K562 (cell line): Measurements from ENCODE around the gene TTC9C. TPM values are rescaled to one million over a fixed set of nuclear protein-coding genes. Genes with fewer than 3 reads are reported as not detected.

Experiments
- CHD2 ChIP-seq: IDR thresholded peaks from 2 replicates; pipeline ENCODE4 v1.6.1; 2011; ENCODE audit warnings: low read depth, low read length
- ELF1 ChIP-seq: fragments of 200-800 bp; sonication (Bioruptor generic); IDR thresholded peaks from 2 replicates; pipeline ENCODE4 v1.6.1; 2016; ENCODE audit warnings: missing genetic modification characterization, missing compliant biosample characterization
- ESRRA ChIP-seq: fragments of 450-650 bp; IDR thresholded peaks from 2 replicates; pipeline ENCODE4 v1.6.1; 2014; ENCODE audit warnings: low read depth, mild to moderate bottlenecking, moderate library complexity, borderline replicate concordance
- TFAM ChIP-seq: fragments of 250-450 bp; sonication (Bioruptor Pico); conservative IDR thresholded peaks from 2 replicates; pipeline ENCODE4 v1.5.0; 2021; ENCODE audit warnings: mild to moderate bottlenecking, moderate library complexity
- ZNF785 ChIP-seq: fragments of 250-450 bp; sonication (Bioruptor Pico); IDR thresholded peaks from 2 replicates; pipeline ENCODE4 v1.4.0; 2020; ENCODE audit warnings: mild to moderate bottlenecking
- polyA plus RNA-seq, 8 experiments: library from polyadenylated mRNA; depleted of rRNA in 4 of 8; stranded (reverse) in 5 of 8; unstranded in 3 of 8; fragments of >200 nt; fragmentation: Nextera tagmentation in 2 of 8; fragmentation: Illumina TruSeq in 1 of 8; extraction: Ambion mirVana in 2 of 8; extraction: Trizol in 1 of 8; gene quantifications; 2 replicates each; pipeline versions ENCODE4 v1.2.1 to v1.2.3, GENCODE V29; 2011 to 2014; ENCODE audit warnings: inconsistent platforms in 1 of 8, missing spikeins in 1 of 8
- total RNA-seq, 7 experiments: library from RNA; depleted of rRNA in 6 of 7; stranded (reverse); fragments of >200 nt in 6 of 7; fragmentation: Illumina TruSeq in 2 of 7; extraction: Trizol in 2 of 7; gene quantifications; 2 replicates each; pipeline versions ENCODE4 v1.2.1 to v1.2.3, GENCODE V29; 2011 to 2021; ENCODE audit warnings: low replicate concordance in 1 of 7
- TF ChIP-seq, protein P1 (sequence below), 2 experiments: fragments of 450-650 bp; IDR thresholded peaks; 2 replicates each; pipeline ENCODE4 v1.6.1; 2016; ENCODE audit warnings: mild to moderate bottlenecking in 2 of 2, borderline replicate concordance in 1 of 2, low read depth in 1 of 2, moderate library complexity in 1 of 2
- TF ChIP-seq, protein P2 (sequence below): fragments of 450-650 bp; conservative IDR thresholded peaks from 2 replicates; pipeline ENCODE4 v1.6.1; 2016; ENCODE audit warnings: missing genetic modification characterization, low read depth, mild to moderate bottlenecking, control low read depth, missing compliant biosample characterization
- TF ChIP-seq, protein P3 (sequence below): sonication (generic); formaldehyde crosslinking; IDR thresholded peaks from 2 replicates; pipeline ENCODE4 v1.8.0; 2022; ENCODE audit warnings: mild to moderate bottlenecking, missing genetic modification reagents
- TF ChIP-seq, protein P4 (sequence below), 2 experiments: fragments of 450-650 bp in 1 of 2; sonication (generic) in 1 of 2; formaldehyde crosslinking in 1 of 2; IDR thresholded peaks in 1 of 2; conservative IDR thresholded peaks in 1 of 2; 2 replicates each; pipeline versions ENCODE4 v1.6.1 to v1.8.1; 2016 to 2023; ENCODE audit warnings: mild to moderate bottlenecking in 2 of 2, moderate library complexity in 2 of 2, inconsistent platforms in 1 of 2, missing genetic modification reagents in 1 of 2
- TF ChIP-seq, protein P5 (sequence below): IDR thresholded peaks from 3 replicates; pipeline ENCODE4 v1.6.1; 2011; ENCODE audit warnings: borderline replicate concordance, mild to moderate bottlenecking; ENCODE audit not compliant: insufficient read length, insufficient read depth

TTC9C gene
- total and polyA plus RNA-seq, 9 of the 15 experiments (the other 6 are each of a cell fraction or from before 2014, with no cell fraction given), result 32.8 to 59.0 (median 37.1) TPM

DNA sequence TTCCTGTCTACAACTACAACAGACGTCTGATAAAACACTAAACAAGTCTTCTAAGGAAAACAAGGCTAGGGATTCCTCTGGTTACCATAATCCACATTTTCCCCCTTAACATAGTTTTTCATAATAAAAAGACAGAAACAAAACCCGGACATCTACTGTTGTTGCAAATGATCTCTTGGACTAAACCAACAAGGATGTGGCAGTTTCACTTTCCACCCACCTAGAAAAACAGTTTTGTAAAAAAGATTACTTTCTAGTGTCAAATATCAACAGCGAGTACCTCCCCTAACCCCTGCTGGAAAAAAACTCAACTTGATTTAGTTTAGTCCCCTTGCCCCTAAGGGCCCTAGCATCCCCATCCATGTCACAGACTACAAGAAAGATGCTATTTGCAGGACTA is 15.4 kb upstream of the TTC9C start (continued):
- TF ChIP-seq, protein P1, sequence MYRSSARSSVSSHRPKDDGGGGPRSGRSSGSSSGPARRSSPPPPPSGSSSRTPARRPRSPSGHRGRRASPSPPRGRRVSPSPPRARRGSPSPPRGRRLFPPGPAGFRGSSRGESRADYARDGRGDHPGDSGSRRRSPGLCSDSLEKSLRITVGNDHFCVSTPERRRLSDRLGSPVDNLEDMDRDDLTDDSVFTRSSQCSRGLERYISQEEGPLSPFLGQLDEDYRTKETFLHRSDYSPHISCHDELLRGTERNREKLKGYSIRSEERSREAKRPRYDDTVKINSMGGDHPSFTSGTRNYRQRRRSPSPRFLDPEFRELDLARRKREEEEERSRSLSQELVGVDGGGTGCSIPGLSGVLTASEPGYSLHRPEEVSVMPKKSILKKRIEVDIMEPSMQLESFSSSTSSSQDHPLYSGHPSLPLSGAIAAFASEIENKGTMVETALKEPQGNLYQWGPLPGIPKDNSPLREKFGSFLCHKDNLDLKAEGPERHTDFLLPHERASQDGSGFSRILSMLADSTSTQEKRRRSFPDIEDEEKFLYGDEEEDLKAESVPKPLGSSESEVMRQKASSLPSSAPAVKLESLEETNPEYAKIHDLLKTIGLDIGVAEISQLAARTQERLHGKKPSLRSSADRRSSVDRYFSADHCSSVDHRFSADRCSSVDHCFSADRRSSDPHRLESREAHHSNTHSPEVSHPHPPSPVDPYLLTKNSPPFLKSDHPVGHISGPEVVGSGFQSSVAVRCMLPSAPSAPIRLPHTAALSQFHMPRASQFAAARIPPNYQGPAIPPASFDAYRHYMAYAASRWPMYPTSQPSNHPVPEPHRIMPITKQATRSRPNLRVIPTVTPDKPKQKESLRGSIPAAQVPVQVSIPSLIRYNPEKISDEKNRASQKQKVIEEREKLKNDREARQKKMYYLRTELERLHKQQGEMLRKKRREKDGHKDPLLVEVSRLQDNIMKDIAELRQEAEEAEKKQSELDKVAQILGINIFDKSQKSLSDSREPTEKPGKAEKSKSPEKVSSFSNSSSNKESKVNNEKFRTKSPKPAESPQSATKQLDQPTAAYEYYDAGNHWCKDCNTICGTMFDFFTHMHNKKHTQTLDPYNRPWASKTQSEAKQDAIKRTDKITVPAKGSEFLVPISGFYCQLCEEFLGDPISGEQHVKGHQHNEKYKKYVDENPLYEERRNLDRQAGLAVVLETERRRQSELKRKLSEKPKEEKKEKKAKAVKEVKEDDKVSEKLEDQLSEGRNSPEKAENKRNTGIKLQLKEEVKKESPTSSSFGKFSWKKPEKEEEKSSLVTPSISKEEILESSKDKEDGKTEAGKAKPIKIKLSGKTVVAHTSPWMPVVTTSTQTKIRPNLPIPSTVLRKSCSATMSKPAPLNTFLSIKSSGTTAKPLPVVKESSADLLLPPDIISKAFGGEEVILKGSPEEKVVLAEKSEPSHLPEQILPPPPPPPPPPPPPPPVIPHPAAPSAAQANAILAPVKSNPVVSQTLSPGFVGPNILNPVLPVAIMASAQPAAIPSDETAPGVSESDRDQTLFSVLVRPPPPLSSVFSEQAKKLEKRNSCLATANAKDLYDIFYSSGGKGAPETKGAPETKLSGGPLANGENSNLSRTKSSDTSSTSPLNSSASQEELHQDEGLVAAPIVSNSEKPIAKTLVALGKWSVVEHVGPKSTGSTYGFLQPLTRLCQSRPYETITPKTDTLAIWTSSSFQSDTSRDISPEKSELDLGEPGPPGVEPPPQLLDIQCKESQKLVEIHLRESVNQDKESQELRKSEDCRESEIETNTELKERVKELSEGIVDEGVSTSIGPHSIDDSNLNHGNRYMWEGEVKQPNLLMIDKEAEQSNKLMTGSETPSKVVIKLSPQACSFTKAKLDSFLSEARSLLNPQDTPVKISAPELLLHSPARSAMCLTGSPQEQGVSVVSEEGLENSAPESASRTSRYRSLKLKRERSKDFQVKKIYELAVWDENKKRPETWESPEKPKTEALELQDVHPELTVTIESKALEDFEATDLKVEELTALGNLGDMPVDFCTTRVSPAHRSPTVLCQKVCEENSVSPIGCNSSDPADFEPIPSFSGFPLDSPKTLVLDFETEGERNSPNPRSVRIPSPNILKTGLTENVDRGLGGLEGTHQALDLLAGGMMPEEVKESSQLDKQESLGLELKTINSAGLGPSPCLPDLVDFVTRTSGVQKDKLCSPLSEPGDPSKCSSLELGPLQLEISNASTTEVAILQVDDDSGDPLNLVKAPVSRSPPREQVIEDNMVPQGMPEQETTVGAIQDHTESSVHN (IDR thresholded peaks at IDR 0.05; ENCODE audit: borderline replicate concordance in 1 of 2, low read depth in 1 of 2), result no peak
- TF ChIP-seq, protein P2, sequence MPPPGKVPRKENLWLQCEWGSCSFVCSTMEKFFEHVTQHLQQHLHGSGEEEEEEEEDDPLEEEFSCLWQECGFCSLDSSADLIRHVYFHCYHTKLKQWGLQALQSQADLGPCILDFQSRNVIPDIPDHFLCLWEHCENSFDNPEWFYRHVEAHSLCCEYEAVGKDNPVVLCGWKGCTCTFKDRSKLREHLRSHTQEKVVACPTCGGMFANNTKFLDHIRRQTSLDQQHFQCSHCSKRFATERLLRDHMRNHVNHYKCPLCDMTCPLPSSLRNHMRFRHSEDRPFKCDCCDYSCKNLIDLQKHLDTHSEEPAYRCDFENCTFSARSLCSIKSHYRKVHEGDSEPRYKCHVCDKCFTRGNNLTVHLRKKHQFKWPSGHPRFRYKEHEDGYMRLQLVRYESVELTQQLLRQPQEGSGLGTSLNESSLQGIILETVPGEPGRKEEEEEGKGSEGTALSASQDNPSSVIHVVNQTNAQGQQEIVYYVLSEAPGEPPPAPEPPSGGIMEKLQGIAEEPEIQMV (tag), result no peak
- TF ChIP-seq ELF1 (no peak), ESRRA (no peak), TFAM (CRISPR knock-in tag) (no peak), CHD2 (no peak), ZNF785 (CRISPR knock-in tag) (no peak)
- TF ChIP-seq, protein P3, sequence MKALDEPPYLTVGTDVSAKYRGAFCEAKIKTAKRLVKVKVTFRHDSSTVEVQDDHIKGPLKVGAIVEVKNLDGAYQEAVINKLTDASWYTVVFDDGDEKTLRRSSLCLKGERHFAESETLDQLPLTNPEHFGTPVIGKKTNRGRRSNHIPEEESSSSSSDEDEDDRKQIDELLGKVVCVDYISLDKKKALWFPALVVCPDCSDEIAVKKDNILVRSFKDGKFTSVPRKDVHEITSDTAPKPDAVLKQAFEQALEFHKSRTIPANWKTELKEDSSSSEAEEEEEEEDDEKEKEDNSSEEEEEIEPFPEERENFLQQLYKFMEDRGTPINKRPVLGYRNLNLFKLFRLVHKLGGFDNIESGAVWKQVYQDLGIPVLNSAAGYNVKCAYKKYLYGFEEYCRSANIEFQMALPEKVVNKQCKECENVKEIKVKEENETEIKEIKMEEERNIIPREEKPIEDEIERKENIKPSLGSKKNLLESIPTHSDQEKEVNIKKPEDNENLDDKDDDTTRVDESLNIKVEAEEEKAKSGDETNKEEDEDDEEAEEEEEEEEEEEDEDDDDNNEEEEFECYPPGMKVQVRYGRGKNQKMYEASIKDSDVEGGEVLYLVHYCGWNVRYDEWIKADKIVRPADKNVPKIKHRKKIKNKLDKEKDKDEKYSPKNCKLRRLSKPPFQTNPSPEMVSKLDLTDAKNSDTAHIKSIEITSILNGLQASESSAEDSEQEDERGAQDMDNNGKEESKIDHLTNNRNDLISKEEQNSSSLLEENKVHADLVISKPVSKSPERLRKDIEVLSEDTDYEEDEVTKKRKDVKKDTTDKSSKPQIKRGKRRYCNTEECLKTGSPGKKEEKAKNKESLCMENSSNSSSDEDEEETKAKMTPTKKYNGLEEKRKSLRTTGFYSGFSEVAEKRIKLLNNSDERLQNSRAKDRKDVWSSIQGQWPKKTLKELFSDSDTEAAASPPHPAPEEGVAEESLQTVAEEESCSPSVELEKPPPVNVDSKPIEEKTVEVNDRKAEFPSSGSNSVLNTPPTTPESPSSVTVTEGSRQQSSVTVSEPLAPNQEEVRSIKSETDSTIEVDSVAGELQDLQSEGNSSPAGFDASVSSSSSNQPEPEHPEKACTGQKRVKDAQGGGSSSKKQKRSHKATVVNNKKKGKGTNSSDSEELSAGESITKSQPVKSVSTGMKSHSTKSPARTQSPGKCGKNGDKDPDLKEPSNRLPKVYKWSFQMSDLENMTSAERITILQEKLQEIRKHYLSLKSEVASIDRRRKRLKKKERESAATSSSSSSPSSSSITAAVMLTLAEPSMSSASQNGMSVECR, result no peak
- TF ChIP-seq, protein P4, sequence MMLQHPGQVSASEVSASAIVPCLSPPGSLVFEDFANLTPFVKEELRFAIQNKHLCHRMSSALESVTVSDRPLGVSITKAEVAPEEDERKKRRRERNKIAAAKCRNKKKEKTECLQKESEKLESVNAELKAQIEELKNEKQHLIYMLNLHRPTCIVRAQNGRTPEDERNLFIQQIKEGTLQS (IDR thresholded peaks at IDR 0.05), result no peak
- TF ChIP-seq, protein P4 (CRISPR knock-in tag; conservative IDR thresholded peaks at IDR 0.05), result no peak
- TF ChIP-seq, protein P5, sequence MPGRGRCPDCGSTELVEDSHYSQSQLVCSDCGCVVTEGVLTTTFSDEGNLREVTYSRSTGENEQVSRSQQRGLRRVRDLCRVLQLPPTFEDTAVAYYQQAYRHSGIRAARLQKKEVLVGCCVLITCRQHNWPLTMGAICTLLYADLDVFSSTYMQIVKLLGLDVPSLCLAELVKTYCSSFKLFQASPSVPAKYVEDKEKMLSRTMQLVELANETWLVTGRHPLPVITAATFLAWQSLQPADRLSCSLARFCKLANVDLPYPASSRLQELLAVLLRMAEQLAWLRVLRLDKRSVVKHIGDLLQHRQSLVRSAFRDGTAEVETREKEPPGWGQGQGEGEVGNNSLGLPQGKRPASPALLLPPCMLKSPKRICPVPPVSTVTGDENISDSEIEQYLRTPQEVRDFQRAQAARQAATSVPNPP, result no peak
